Small intestine (tissue), 7 donors: ENCODE measurements around the gene UPB1. TPM values are rescaled to one million over a fixed set of nuclear protein-coding genes. Genes with fewer than 3 reads are reported as not detected.
A peak's percentile ranks its signal among the peaks of the same experiment; 100 is the strongest.

Experiments
- DNase-seq, 2 donors: peaks; one replicate each; pipeline versions ENCODE4 v3.0.0 to v3.0.0-alpha.2; 2013
- FAIRE-seq: peaks from 2 replicates; lab custom pipeline; 2012; peaks lifted over from hg19 to GRCh38; lab: Jason Lieb, UNC
- H3K27ac ChIP-seq, 3 donors: one replicate each; pipeline ENCODE4 v1.5.1; 2013; ENCODE audit warnings: low read length in 2 of 3, mild to moderate bottlenecking in 2 of 3, control low read depth in 1 of 3, inconsistent platforms in 1 of 3, low read depth in 1 of 3, moderate library complexity in 1 of 3
- H3K27me3 ChIP-seq, 3 donors: one replicate each; pipeline ENCODE4 v1.6.1; 2013; ENCODE audit warnings: low read length in 3 of 3, inconsistent platforms in 1 of 3; ENCODE audit not compliant: control insufficient read depth in 3 of 3, insufficient read depth in 3 of 3
- H3K36me3 ChIP-seq, 3 donors: one replicate each; pipeline ENCODE4 v1.6.1; 2013; ENCODE audit warnings: low read length in 3 of 3, inconsistent platforms in 1 of 3, low read depth in 1 of 3, mild to moderate bottlenecking in 1 of 3, moderate library complexity in 1 of 3; ENCODE audit not compliant: control insufficient read depth in 3 of 3, insufficient read depth in 2 of 3
- H3K4me1 ChIP-seq, 3 donors: one replicate each; pipeline ENCODE4 v1.6.1; 2013; ENCODE audit warnings: low read length in 2 of 3, inconsistent platforms in 1 of 3, low read depth in 1 of 3, mild to moderate bottlenecking in 1 of 3, moderate library complexity in 1 of 3; ENCODE audit not compliant: control insufficient read depth in 3 of 3, insufficient read depth in 2 of 3
- H3K4me3 ChIP-seq, 3 donors: one replicate each; pipeline ENCODE4 v1.5.1; 2013; ENCODE audit warnings: low read length in 3 of 3, control low read depth in 1 of 3, inconsistent platforms in 1 of 3, low read depth in 1 of 3, mild to moderate bottlenecking in 1 of 3, moderate library complexity in 1 of 3
- H3K9me3 ChIP-seq, 2 donors: one replicate each; pipeline ENCODE4 v1.6.1; 2013; ENCODE audit warnings: low read depth in 1 of 2, low read length in 1 of 2; ENCODE audit not compliant: control insufficient read depth in 2 of 2, insufficient read depth in 1 of 2
- WGBS, 3 donors: extraction: QIAGEN DNeasy Blood & Tissue Kit; methylation state at CpG; one replicate each; pipeline ENCODE4 v1.1.7; 2013; 5-methylcytosine and 5-hydroxymethylcytosine counted together
- polyA plus RNA-seq, 4 donors: library from polyadenylated mRNA; stranded (reverse) in 3 of 4; unstranded in 1 of 4; fragments of 200-250 nt in 3 of 4; fragments of 120-200 nt in 1 of 4; gene quantifications; one replicate each; pipeline versions ENCODE4 v1.2.1 to v1.2.3, GENCODE V29; 2013
- donor health status: healthy with polysubstance abuse.
- donor health status: control.
- donor health status: control.
- donor health status: Bipolar disorder and iron deficiency.
- donor health status: healthy.

The UPB1 gene
- polyA plus RNA-seq, 4 donors, result 0.12 to 11.2 (median 3.1) TPM

- FAIRE-seq (no peak), DNase-seq (peak; percentile 69 to 73)
- H3K27me3 ChIP-seq, result no peaks in the 10 kb centered on the region
- peaks cover 16 to 56% (median 17%) of the 10 kb centered on the region in 3 donors for H3K4me1 ChIP-seq
- no peaks in the 10 kb centered on the region for H3K9me3 ChIP-seq
- WGBS, 3 donors, result 13 to 34% (median 22%) methylated on average over 11 to 12 of the region's 12 CpGs
- H3K4me3 ChIP-seq, result peak overlapping the region; percentile 67 to 91 (median 87)
- H3K36me3 ChIP-seq, result peaks cover 4 to 46% (median 8%) of the 10 kb centered on the region in 3 donors
- H3K27ac ChIP-seq, result peak overlapping the region; percentile 86 to 99 (median 93)
These were observed 58.6 kb downstream of the UPB1 start for GRCh38 chr22:24553597-24554312.

- peak within 1 kb of the TSS; percentile 77 to 91 (median 87) for H3K4me3 ChIP-seq
- peaks cover 10 to 44% (median 12%) of the 10 kb centered on the region in 3 donors for H3K36me3 ChIP-seq
- H3K27ac ChIP-seq, result peak within 1 kb of the TSS; percentile 93 to 99 (median 96)
- DNase-seq, result no peak
- WGBS, 3 donors, result 0% methylated on average over 38 to 64 of the region's 64 CpGs
- H3K27me3 ChIP-seq, result no peaks in the 10 kb centered on the region
- H3K4me1 ChIP-seq, result peaks cover 11 to 49% (median 11%) of the 10 kb centered on the region in 3 donors
- H3K9me3 ChIP-seq, result no peaks in the 10 kb centered on the region
- no peak for FAIRE-seq
These were observed 59.4 kb downstream of the UPB1 start, which contains the start of gene GUCD1 for GRCh38 chr22:24554313-24555164. GUCD1 (minus strand) TSS chr22:24555138; CDS start chr22:24554991, 147 bp downstream.

- no peak for FAIRE-seq
- Histone ChIP-seq H3K36me3 (peaks cover 12 to 36% (median 13%) of the 10 kb centered on the region in 3 donors), H3K27ac (peak within 1 kb of the TSS; percentile 93 to 99 (median 96)), H3K4me3 (peak within 1 kb of the TSS; percentile 77 to 91 (median 87)), H3K4me1 (peaks cover 11 to 41% (median 13%) of the 10 kb centered on the region in 3 donors), H3K9me3 (no peaks in the 10 kb centered on the region), H3K27me3 (no peaks in the 10 kb centered on the region)
- DNase-seq, result peak; percentile 99 to 100
- 0% methylated on average over 48 to 59 of the region's 59 CpGs for WGBS, 3 donors
These were observed 60.3 kb downstream of the UPB1 start, which contains the start of gene SNRPD3 for GRCh38 chr22:24555165-24556039. SNRPD3 (plus strand) TSS chr22:24555999; CDS start chr22:24557675, 1,676 bp downstream.

GRCh38 chr22:24559471-24559870 lies 64.3 kb downstream of the UPB1 start:
- Histone ChIP-seq H3K27ac (no peak overlapping the region), H3K27me3 (no peaks in the 10 kb centered on the region), H3K4me3 (no peak overlapping the region), H3K4me1 (peaks cover 2 to 16% (median 6%) of the 10 kb centered on the region in 3 donors), H3K36me3 (peaks cover 8 to 32% (median 15%) of the 10 kb centered on the region in 3 donors), H3K9me3 (no peaks in the 10 kb centered on the region)
- no peak for FAIRE-seq
- DNase-seq, result no peak
- 62 to 71% (median 63%) methylated on average over 4 of the region's 4 CpGs for WGBS, 3 donors

- H3K4me1 ChIP-seq, result peaks cover 2 to 19% (median 6%) of the 10 kb centered on the region in 3 donors
- H3K27me3 ChIP-seq, result no peaks in the 10 kb centered on the region
- H3K27ac ChIP-seq, result no peak overlapping the region
- no peak overlapping the region for H3K4me3 ChIP-seq
- WGBS, 3 donors, result 77 to 92% (median 85%) methylated on average over 2 of the region's 2 CpGs
- no peak for FAIRE-seq
- peaks cover 8 to 61% (median 18%) of the 10 kb centered on the region in 3 donors for H3K36me3 ChIP-seq
- DNase-seq, result no peak
- no peaks in the 10 kb centered on the region for H3K9me3 ChIP-seq
These were observed 68.1 kb downstream of the UPB1 start for GRCh38 chr22:24563246-24563645.

- Histone ChIP-seq H3K27me3 (no peaks in the 10 kb centered on the region), H3K36me3 (peaks cover 9 to 63% (median 11%) of the 10 kb centered on the region in 3 donors), H3K9me3 (no peaks in the 10 kb centered on the region), H3K27ac (peak overlapping the region in 1 of 3 donors; percentile 69), H3K4me3 (no peak overlapping the region), H3K4me1 (peaks cover 2 to 19% (median 4%) of the 10 kb centered on the region in 3 donors)
- WGBS, 3 donors, result 58 to 66% (median 62%) methylated on average over 2 of the region's 2 CpGs
- FAIRE-seq (no peak), DNase-seq (peak; percentile 36 to 51)
These were observed 69.4 kb downstream of the UPB1 start for GRCh38 chr22:24564376-24565058.

GRCh38 chr22:24565077-24565476 lies 69.9 kb downstream of the UPB1 start:
- Histone ChIP-seq H3K27me3 (no peaks in the 10 kb centered on the region), H3K9me3 (no peaks in the 10 kb centered on the region), H3K27ac (peak overlapping the region in 1 of 3 donors; percentile 65), H3K36me3 (peaks cover 11 to 67% (median 14%) of the 10 kb centered on the region in 3 donors), H3K4me1 (peaks cover 0 to 19% (median 4%) of the 10 kb centered on the region in 3 donors), H3K4me3 (no peak overlapping the region)
- FAIRE-seq (no peak), DNase-seq (no peak)
- WGBS, 3 donors, result 70 to 79% (median 77%) methylated on average over 2 of the region's 2 CpGs
